HG03103 (cell line): ENCODE data around the gene ERGIC1.
A peak's percentile ranks its signal among the peaks of the same experiment; 100 is the strongest.

Experiments used
- ATAC-seq: cut with Tn5 transposase; IDR thresholded peaks from one replicate; pipeline ENCODE4 v1.9.1; 2021; ENCODE audit warnings: low read depth; ENCODE audit not compliant: unreplicated experiment

ERGIC1 gene

DNA sequence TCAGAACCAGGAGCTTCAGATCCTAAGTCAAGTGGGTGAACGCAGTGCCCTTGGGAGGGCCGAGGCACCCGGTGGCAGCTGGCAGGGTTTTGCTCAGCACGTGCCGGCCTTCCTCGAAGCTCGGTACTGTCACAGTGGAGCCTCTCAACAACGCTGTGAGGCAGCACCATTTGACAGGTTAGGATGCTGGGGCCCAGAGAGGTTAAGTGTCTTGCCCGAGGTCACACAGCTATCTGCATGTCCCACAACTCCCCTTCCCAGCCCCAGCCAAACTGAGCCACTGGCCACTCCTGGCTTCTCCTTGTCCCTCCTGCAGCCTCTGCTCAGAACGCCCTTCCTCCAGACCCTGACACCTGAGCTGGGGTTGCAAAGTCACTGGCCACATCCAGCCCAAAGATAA, 81.5 kb downstream of the ERGIC1 start:
- ATAC-seq, result no peak

DNA sequence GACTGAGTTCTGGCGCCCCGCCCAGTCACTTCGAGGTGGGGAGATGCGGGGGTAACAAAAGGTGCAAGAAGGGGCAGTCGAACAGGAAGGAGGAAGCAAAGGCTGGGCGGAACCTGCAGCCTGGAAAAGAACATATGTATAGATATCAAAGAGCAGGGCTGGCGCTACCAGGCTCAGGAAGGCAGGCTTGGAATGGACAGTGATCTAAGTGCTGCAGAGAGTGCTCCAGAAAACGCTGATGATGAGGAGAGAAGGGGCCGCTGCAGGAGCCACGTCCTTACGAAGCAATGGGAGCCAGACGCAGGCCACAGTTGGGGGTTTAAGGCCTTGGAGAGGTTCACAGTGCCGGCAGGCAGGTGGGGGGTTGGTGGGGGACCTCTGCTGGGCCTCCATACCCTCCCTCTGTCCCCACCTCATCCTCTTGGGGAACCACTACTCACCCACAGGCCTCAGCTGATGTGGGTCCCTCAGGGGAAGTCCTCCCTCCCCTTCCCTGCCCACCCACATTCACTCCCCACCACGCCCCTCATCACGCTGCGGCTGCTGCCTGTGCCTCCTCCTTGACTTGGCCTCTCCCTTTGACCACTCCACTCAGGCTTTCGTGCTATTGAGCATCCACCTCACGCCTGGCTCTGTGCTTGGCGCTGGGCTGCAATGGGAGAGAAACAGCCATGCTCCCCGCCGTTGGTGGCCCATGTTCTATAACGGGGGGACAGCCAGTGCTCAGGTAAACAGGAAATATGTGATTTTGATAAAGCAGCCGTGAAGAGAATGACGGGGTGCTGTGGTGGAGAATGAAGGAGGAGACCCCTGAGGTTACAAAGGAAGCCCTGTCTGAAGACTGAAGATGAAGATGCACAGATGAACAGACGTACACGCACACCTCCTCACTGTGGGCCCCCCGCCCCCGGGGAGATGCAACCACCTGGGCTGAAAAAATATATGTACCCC, 84.6 kb downstream of the ERGIC1 start:
- no peak for ATAC-seq

DNA sequence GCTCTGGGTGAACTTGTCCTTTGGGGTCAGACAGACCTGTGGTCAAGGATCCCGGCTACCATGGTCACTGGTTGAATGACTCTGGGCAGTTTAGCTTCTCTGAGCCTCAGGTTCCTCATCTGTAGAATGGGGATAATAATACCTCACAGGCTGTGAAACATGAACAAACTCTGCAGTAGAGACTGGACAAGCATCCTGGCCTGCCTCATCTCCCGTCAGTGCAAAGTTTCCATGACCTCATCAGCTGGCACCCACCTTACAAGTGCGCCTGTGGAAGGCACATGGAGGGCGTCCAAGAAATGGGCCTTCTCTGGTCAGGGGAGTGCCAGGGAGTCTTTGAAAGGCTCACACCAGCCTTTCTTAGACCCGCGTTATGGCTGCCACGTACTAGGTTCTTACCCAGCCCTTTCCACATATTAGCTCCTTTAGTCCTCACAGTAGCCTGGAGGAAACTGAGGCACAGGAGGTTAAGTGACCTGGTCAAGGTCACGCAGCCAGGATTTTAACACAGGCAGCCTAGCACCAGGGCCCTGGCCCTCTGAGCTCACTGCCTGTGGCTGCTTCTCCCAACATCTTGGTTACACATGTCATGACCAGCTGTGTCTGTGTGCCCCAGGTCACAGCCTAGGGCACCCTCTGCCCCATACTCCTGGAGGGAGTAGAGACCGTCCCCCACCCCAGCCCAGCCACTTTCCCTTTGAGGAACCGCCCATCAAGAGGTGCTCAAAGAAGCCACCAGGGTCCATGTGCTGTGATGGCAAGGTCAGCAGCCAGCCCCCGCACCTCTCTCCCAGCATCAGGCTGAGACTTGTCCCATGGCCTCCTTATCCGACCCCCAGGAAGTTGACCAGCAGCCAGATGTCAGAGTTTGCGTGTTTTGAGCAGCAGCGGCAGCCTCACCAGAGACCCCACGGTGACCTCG, 85.7 kb downstream of the ERGIC1 start:
- no peak for ATAC-seq

DNA sequence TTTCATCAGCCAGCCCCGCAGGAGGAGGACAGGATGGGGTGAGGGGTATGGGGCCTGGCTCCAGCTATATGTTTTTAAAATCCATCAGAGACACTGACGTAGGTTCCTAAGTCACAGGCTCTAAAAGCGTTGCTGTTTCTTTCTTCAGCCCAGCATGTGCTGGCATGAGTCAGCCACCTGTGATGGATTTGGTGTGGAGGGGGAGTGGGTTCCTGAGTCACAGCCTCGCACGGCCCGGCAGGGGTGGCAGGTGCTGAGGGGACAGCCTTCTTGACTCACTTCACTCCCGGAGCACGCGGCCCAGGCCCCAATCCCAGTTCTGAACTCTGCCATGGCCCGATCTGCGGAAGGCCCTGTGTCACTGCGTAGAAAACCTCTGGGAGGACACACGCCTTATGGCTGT, 86.4 kb downstream of the ERGIC1 start:
- no peak for ATAC-seq

DNA sequence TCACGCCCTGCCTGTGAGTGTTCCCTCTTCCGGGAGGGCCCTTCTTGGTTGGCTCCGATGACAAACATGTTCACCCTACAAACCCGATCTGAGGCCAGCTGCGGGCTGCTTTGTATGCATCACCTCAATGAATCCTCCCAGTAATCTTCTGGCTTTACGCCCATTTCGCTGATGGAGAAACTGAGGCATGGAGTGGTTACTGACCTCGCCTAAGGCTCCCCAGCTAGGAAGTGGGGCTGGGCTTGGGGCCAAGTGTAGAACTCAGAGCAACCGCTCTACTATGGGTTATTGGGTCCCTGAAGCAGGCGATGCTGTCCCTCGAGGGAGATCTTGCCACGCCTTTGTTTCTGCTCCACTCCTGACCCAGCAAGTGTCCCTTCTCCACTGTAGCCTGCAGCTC, 86.9 kb downstream of the ERGIC1 start:
- ATAC-seq, result no peak

DNA sequence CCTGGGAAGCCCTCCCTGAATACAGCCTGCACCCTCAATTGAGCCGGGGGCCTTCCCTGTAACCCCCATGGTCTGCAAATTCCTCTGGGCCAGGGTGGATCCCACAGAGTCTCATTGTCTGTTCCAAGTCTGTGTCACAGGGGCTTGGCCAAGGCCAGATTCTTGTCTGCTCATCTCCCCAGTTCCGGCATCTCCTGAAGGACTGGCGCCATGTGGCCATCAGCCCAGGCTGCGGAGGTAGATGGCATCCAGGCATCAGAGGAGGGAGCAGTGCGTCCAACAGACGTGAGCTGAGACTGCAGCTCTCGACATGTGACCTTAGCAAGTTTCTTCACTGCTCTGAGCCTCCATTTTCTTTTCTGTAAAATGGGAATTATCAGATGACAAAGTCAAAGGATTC, 87.9 kb downstream of the ERGIC1 start:
- ATAC-seq, result no peak

DNA sequence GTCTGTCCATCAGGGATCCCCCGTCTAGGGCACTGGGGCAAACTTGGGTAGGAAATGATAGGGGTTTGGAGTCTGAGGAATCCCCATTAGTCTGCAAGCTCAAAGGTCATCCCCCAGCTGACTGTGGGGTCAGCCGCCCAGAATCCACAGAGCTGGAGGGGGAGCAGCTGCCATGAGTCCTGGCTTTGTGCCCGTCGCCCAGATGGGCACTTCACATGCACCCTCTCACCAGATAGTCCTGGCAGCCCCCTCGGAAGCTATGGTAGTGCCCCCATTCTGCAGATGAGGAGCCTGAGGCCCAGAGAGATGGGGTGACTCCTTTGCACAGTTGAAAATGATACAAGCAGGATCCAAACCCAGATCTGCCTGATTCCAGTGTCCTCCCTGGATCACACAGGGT, 89.5 kb downstream of the ERGIC1 start:
- no peak for ATAC-seq

DNA sequence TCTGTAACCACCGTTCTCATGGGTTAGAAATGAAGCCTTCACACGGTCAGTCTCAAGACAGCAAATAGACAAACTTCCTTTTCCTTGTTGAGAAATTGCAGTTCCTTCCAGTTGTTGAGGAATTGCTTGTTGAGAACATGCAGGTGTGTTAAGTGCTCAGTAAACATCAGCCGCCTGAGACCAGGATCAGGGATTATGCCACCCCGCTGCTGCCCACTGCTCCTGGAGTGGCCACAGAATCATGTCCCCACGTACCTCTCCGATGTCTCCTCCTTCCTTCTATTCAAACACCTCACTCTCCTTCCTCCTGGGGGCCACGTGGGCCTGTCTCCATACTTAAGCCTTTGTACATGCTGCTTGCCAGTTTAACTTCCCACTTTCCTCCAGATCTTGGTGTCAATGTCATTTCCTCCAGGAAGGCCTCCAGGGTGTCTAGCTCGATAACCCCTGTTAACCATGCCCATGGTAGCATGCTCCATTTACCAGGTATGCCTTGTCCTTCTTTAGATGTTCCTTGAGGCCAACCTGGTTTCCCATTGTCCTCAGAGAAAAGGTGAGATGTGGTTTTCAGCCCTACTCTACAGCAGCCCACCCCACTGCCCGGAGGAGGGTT, 91.4 kb downstream of the ERGIC1 start:
- no peak for ATAC-seq

DNA sequence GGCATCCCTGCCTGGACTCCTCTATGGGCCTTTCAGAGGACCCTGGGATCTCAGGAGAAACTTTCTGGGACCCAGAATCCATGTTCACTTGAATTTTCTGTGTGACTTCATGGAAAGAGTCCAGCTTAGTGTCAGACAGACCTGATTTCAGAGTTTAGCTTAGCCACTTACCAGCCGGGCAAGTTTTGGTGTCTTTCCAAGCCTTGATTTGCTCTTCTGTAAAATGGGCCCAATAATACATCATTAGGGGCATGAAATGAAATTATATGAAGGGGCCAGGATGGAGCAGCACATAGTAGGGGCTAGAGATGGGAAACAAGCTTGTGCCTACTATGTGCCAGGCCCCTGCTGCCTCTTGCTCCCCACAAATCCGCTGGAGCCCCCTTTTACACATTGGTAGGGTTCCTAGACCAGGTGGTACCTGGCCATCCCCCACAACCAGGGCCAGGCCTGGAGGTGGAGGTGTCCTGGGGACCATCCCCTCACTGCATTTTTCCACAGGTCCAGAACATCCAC, 92.0 kb downstream of the ERGIC1 start:
- ATAC-seq, result no peak

DNA sequence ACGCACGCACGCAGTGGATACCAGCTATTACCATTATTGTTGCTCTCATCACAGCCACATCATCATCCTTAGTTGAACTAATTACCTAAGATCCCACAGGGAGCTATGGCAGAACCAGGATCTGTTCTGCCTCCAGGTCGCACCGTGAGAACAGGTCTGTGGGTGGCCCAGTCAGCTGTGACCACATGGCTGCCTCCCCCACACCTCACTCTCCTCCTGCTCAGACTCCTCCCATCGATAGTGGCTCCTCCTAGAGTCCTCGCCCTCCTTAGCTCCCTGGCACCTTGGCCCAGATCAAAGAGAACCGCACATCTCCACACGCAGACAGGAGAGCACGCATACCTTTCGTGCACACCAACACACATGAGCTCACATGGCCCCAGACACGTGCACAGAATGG, 92.7 kb downstream of the ERGIC1 start:
- no peak for ATAC-seq

DNA sequence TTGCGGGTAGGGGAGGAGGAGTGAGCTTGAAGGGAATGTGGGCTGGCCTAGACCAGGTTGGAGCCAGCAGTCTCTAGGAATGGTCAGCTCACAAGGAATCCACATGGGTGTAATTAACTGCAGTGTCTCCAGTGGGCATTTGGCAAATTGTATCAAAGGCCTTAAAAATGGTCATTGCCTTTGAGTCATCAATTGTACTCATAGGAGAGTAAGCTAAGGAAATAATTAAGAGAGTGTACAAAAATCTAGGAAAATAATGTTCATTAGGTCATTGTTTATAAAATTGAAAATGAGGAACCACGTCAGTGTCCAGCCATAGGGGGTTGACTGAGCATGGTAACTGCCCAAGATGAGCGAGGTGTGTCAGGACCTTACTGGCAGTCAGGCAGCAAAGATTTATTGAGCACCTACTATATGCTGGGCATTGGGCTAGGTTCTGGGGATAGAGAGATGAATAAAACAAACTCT, 95.4 kb downstream of the ERGIC1 start:
- no peak for ATAC-seq

DNA sequence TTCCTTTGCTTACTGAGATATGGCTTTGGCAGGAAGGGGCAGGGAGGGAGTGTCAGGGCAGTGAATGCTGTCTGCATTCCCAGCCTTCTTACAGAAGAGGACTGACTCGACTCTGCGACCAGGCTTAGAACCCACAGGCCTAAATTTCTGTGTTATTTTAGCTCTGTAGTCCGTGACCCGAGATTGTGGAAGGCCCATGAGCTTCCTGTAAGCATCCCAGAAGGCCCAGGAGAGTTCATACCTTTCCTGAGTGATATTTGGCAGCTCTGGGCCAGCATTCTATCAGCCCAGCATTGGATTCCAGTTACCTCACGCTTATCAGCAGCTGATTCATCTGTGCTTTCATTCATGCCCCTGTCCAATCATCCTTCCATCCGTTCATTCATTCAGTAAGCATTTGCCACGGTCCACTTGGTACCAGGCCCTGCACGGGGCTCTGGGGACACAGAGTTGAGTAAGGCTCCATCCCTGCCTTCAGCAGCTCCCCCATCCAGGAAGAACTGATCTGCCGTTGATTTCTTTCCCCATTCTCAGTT, 97.0 kb downstream of the ERGIC1 start:
- no peak for ATAC-seq

DNA sequence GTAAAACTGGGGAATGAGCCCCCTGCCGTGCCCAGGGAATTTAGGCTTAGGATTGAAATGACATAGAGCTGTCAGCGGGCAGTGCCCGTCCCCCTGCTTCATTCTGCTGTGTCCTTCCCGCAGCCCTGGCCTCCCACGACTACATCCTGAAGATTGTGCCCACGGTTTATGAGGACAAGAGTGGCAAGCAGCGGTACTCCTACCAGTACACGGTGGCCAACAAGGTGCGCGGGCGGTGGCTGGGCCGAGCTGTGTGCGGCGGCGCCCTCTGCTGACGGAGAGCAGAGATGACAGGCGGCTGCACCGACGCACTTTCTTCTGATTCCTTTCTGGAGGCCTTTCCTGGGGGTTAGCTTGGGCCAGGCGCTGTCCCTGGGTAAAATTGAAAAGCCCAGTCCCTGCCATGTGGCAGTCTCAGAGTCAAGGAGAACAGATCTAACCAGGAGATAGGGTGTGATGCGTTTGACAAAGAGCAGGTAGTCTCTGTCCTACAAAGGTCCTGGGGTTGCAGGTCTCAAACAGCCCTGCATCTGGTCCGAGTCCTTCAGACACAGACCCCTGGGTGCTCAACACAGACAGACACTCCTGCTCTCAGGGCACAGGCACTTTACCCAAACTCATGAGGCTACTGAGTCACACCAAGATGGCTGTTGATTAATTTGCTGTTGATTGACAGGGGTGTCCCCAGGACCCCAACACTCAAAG, 98.4 kb downstream of the ERGIC1 start:
- peak; percentile 72 for ATAC-seq

DNA sequence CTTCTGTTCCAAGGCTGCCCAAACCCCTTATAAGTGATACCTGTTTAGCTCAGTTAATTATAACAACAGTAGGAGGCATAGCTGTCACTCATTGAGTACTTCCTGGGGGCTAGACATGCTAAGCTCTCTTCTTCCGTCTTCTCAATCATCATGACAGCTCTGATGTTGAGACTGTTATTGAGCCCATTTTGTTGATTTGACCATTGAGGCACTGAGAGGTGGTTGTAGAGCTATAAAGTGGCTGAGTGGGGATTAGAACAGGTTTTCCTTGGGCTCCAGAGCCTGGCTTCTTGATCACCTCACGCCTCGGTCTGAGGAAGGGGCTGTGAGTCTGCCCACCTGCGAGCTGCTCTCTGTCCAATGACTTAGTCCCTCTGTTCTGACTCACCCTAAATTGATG, 99.2 kb downstream of the ERGIC1 start:
- no peak for ATAC-seq

DNA sequence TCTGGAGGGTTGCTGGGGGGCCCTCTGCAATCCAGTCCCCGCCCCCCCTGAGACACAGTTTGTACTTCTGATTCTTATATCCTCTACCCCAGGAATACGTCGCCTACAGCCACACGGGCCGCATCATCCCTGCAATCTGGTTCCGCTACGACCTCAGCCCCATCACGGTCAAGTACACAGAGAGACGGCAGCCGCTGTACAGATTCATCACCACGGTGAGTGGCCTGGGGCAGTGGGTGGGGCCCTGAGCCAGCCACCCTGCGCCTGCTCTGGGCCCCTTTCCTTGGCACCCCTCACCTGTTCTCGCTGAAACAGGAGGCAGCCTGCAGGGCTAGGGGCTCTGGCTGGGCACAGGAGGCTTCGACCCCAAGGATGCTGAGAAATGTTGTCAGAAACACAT, 101.0 kb downstream of the ERGIC1 start:
- ATAC-seq, result no peak

DNA sequence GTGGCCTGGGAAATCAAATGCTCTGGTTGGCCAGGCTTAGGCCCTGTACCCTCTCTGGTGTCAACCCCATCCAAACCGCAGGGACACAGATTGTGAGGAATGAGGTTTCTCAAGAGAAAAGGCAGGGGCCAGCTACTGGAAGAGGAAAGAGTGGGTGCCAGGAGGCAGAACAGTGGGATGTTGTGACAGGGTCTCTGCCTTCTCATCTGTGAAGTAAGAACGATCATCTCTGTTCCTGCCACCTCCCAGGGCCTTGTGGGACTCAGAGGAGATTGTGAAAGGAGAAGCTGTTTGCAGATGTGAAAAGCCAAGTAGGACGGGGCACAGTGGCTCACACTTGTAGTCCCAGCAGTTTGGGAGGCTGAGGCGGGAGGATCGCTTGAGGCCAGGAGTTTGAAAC, 102.3 kb downstream of the ERGIC1 start:
- ATAC-seq, result no peak

DNA sequence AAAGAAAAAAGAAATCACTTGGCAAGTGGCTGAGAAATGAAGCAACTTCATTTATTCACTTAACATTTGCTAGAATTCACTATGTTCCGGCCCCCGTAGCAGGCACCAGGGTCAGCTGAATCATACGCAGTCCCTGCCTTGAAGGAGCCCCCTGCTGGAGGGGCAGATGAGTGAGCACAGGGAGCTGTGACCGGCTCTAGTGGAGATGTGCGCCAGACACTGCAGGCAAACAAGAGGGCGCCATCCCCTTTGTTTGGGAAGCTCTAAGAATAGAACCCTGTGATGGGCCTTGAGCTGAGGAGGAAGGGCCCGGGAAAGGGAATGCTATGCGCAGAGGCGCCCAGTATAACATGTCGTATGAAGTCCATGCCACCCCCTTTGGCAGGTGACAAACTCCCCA, 105.0 kb downstream of the ERGIC1 start:
- no peak for ATAC-seq

DNA sequence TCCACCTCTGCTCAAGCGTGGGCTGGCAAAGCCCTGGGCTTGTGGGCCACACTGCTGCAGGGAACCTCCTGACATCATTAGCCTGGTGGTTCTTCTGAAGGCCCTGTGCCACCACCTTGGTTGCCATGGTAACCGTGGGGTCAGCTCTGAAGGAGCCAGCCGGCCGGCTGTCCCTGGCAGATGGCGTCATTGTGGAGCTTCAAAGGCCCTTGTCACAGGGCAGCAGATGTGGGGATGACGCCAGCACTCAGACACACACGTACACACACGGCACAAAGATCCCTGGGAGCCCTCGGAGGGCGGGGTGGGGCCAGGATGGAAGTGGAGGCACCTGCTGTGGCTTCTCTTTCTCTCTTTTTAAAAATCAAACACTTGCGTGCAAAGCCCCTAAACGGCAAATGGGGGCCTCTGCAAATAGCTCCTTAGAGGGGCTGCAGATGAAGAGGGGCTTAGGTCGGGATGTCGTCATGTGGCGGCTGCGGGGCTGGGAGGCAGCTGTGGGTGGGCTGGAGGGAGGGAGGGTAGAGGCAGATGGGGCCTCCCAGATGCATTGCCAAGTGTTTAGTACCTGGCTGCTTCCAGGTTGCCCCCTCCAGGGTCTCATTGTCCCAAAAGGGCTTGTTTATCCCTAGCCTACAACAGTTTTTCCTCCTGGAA, 105.7 kb downstream of the ERGIC1 start:
- no peak for ATAC-seq
